T-helper 1 cell treated with Interleukin-12 subunit alpha and Interleukin-12 subunit beta and Interleukin-4 antibody, amounts not matched to agents 30 μg/mL and 1 μg/mL, for 36 hours (primary cell): ENCODE results near the gene GORASP2.

Source experiments
- H3K27ac Mint-ChIP-seq: one replicate; pipeline ENCODE4 v1.8.0; 2021; ENCODE audit warnings: mild to moderate bottlenecking, mixed read lengths
- H3K27me3 Mint-ChIP-seq: one replicate; pipeline ENCODE4 v1.8.0; 2021; ENCODE audit warnings: low read depth, mixed read lengths
- H3K36me3 Mint-ChIP-seq: one replicate; pipeline ENCODE4 v1.8.0; 2021; ENCODE audit warnings: low read depth, mixed read lengths
- H3K4me1 Mint-ChIP-seq: one replicate; pipeline ENCODE4 v1.8.0; 2021; ENCODE audit warnings: low read depth, mixed read lengths
- H3K4me3 Mint-ChIP-seq: one replicate; pipeline ENCODE4 v1.8.0; 2021; ENCODE audit warnings: mild to moderate bottlenecking, moderate library complexity, mixed read lengths
- H3K9me3 Mint-ChIP-seq: one replicate; pipeline ENCODE4 v1.8.0; 2021; ENCODE audit warnings: mixed read lengths

Gene GORASP2

GRCh38 chr2:170986566-170987258, 57.7 kb downstream of the GORASP2 start:
- no peak overlapping the region for H3K4me3 Mint-ChIP-seq
- peaks cover 13% of the 10 kb centered on the region for H3K36me3 Mint-ChIP-seq
- no peaks in the 10 kb centered on the region for H3K27me3 Mint-ChIP-seq
- no peak overlapping the region for H3K27ac Mint-ChIP-seq
- H3K4me1 Mint-ChIP-seq, result peaks cover 2% of the 10 kb centered on the region
- no peaks in the 10 kb centered on the region for H3K9me3 Mint-ChIP-seq

- Mint-ChIP-seq H3K4me3 (no peak overlapping the region), H3K27me3 (no peaks in the 10 kb centered on the region), H3K36me3 (peaks cover 28% of the 10 kb centered on the region), H3K27ac (no peak overlapping the region), H3K4me1 (peaks cover 2% of the 10 kb centered on the region), H3K9me3 (no peaks in the 10 kb centered on the region)
Measured at GRCh38 chr2:170991398-170992182, 62.5 kb downstream of the GORASP2 start.

- Mint-ChIP-seq H3K9me3 (no peaks in the 10 kb centered on the region), H3K27ac (no peak overlapping the region), H3K27me3 (no peaks in the 10 kb centered on the region), H3K4me3 (no peak overlapping the region), H3K36me3 (peaks cover 23% of the 10 kb centered on the region), H3K4me1 (no peaks in the 10 kb centered on the region)
Measured at GRCh38 chr2:170996316-170996715, 67.3 kb downstream of the GORASP2 start.

- Mint-ChIP-seq H3K9me3 (no peaks in the 10 kb centered on the region), H3K36me3 (peaks cover 20% of the 10 kb centered on the region), H3K4me3 (no peak overlapping the region), H3K27me3 (no peaks in the 10 kb centered on the region), H3K27ac (no peak overlapping the region), H3K4me1 (no peaks in the 10 kb centered on the region)
Measured at GRCh38 chr2:170997893-170998597, 69.0 kb downstream of the GORASP2 start.

GRCh38 chr2:170999654-171000053, 70.6 kb downstream of the GORASP2 start:
- peaks cover 14% of the 10 kb centered on the region for H3K36me3 Mint-ChIP-seq
- H3K27me3 Mint-ChIP-seq, result no peaks in the 10 kb centered on the region
- H3K4me3 Mint-ChIP-seq, result no peak overlapping the region
- H3K9me3 Mint-ChIP-seq, result no peaks in the 10 kb centered on the region
- peaks cover 2% of the 10 kb centered on the region for H3K4me1 Mint-ChIP-seq
- H3K27ac Mint-ChIP-seq, result no peak overlapping the region

- Mint-ChIP-seq H3K9me3 (no peaks in the 10 kb centered on the region), H3K27me3 (no peaks in the 10 kb centered on the region), H3K4me1 (peaks cover 5% of the 10 kb centered on the region), H3K27ac (no peak overlapping the region), H3K4me3 (no peak overlapping the region), H3K36me3 (peaks cover 26% of the 10 kb centered on the region)
Measured at GRCh38 chr2:171004363-171004762, 75.3 kb downstream of the GORASP2 start.

- peaks cover 28% of the 10 kb centered on the region for H3K36me3 Mint-ChIP-seq
- no peaks in the 10 kb centered on the region for H3K27me3 Mint-ChIP-seq
- no peaks in the 10 kb centered on the region for H3K9me3 Mint-ChIP-seq
- H3K27ac Mint-ChIP-seq, result no peak overlapping the region
- peaks cover 5% of the 10 kb centered on the region for H3K4me1 Mint-ChIP-seq
- H3K4me3 Mint-ChIP-seq, result no peak overlapping the region
Measured at GRCh38 chr2:171004833-171005232, 75.8 kb downstream of the GORASP2 start.

- Mint-ChIP-seq H3K27me3 (no peaks in the 10 kb centered on the region), H3K27ac (no peak overlapping the region), H3K9me3 (no peaks in the 10 kb centered on the region), H3K4me3 (no peak overlapping the region), H3K36me3 (peaks cover 38% of the 10 kb centered on the region), H3K4me1 (peaks cover 5% of the 10 kb centered on the region)
Measured at GRCh38 chr2:171008550-171009205, 79.6 kb downstream of the GORASP2 start.

GRCh38 chr2:171009386-171009785, 80.3 kb downstream of the GORASP2 start:
- no peak overlapping the region for H3K4me3 Mint-ChIP-seq
- H3K27ac Mint-ChIP-seq, result no peak overlapping the region
- H3K4me1 Mint-ChIP-seq, result peaks cover 5% of the 10 kb centered on the region
- no peaks in the 10 kb centered on the region for H3K27me3 Mint-ChIP-seq
- H3K36me3 Mint-ChIP-seq, result peaks cover 43% of the 10 kb centered on the region
- no peaks in the 10 kb centered on the region for H3K9me3 Mint-ChIP-seq

- Mint-ChIP-seq H3K27me3 (no peaks in the 10 kb centered on the region), H3K27ac (no peak overlapping the region), H3K4me3 (no peak overlapping the region), H3K4me1 (peaks cover 11% of the 10 kb centered on the region), H3K9me3 (no peaks in the 10 kb centered on the region), H3K36me3 (peaks cover 39% of the 10 kb centered on the region)
Measured at GRCh38 chr2:171013851-171014250, 84.8 kb downstream of the GORASP2 start.

- Mint-ChIP-seq H3K4me1 (peaks cover 12% of the 10 kb centered on the region), H3K27ac (no peak overlapping the region), H3K27me3 (no peaks in the 10 kb centered on the region), H3K4me3 (no peak overlapping the region), H3K9me3 (no peaks in the 10 kb centered on the region), H3K36me3 (peaks cover 32% of the 10 kb centered on the region)
Measured at GRCh38 chr2:171016125-171016524, 87.1 kb downstream of the GORASP2 start.
